ENCODE results near the gene PTPRM.

Gene PTPRM

DNA sequence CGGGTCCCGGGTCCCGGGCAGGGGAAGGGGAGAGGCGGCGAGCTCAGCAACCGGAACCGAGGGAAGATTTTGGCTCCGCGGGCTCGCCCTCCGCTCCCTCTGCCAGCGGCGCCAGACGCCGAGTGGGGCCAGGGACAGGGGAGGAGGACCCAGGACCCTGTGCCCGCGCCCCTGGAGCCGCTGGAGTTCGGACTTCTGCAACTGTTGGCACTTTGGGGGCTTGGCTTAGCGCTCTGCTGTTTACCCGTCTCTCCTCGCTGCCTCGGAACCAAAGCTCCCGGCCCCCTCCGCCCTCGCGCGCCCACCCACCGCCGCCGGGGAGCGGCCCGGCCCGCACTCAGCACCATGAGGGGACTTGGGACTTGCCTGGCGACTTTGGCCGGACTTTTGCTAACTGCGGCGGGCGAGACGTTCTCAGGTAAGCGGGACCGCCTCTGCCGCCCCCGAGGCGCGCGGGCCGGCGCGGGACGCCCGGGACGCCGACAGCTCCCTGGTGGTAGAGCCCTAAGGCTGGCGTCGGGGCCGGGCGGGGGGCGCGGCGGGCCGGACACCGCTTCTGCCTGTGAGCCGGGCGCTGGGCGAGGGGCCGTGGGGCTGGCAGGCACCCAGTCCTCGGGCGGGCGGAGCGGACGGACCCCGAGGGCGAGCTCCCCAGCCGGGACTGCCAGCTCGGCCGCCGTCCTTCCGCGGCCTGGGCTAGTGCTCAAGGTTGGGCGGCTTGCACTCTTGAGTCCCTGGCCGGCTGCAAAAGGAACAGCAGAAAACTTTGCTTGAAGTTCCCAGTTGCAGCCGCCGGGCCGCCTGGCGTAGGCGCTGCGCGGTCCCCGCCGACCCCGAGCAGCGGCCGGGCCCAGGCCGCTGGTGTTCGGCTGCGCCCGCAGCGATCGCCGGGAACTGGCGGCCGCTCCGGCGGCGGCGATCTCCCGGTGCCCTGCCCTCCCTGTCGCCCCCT, 634 bp downstream of the PTPRM start:
- no peak for DNase-seq (ENCODE audit: low read depth in 2 of 3, low spot score in 2 of 3)

DNA sequence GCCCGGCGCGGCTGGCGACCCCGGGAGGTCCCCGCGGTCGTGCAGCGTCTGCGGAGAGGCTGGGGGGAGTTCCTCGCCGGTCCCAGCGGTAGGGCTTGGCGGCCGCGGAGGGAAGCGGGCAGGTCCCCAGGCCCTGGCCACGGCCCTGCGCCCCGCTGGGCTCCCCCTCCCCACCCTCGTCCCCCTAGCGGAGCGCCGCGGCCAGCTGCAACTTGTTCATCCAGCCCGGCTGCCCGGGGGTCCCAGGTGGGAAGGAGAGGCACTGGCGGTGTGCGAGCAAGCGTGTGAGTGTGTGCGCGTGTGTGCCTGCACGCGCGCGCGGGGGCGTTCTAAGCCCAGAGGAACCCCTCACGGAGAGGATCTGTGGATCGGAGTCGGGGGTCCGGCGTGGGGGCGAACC, 1.3 kb downstream of the PTPRM start:
- no peak for DNase-seq (ENCODE audit: low read depth in 2 of 3, low spot score in 2 of 3)

DNA sequence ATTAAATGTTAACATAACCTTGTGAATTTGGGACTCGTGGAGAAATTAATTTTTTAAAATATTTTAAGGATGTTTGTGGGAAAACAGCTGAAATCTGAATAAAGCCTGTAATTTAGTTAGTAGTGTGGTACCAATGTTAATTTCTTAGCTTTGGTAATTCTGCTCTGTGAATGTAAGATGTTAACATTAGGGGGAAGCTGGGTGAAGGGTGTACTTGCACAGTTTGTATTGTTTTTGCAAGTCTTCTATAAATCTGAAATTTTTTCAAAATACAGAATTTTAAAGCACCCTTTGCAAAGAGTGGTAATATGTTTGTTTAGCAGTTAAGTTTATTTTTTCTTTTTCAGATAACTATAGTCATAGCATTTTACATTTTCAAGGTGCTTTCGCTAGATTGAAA, 4.5 kb downstream of the PTPRM start:
- no peak for DNase-seq (ENCODE audit: low read depth in 2 of 3, low spot score in 2 of 3)

DNA sequence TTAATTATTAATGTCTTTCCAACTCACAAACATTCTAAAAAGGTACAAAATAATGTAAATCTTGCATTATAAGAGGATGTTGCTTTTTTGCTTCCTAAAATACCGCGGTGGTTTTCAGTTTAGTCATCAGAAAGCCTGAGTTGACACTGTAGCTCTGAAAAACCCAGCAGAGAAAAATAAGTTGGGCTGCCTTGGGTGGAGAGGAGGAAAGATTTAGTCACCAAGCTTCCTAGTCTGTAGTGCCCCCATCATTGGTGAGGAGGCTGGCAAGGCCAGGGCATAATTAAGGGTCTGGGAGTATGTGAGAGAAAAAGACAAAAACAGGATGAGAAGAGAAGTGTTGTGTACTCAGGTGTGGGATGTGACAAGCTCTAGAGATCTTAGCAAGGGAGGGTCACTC, 5.7 kb downstream of the PTPRM start:
- DNase-seq (ENCODE audit: low read depth in 2 of 3, low spot score in 2 of 3), result no peak

DNA sequence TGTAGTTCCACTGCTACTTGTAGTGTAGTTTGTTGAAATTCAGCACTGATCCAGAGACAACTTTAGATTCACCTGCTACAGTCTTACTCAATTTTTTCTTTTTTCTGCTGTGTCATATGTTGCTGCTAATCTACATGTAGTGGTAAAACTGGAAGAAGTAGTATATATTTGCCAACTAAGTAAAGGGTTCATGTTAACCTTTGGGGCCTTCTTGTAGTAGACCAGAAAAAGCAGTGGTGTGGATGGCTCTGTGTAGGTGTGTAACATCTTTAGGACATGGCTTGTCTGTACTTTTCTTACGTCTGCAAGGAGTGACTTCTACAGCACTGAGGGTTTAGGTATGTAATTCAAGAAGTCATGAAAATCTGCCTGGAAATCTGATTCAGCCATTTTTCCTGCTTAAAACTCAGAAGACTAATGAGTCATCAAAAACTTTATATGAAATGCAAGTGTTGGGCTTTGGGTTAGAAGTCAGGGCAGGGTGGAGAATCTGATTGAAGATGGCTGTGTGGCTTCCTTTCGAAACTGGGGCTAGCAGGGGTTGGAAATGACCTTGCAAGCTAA, 8.4 kb downstream of the PTPRM start:
- no peak for DNase-seq (ENCODE audit: low read depth in 2 of 3, low spot score in 2 of 3)

DNA sequence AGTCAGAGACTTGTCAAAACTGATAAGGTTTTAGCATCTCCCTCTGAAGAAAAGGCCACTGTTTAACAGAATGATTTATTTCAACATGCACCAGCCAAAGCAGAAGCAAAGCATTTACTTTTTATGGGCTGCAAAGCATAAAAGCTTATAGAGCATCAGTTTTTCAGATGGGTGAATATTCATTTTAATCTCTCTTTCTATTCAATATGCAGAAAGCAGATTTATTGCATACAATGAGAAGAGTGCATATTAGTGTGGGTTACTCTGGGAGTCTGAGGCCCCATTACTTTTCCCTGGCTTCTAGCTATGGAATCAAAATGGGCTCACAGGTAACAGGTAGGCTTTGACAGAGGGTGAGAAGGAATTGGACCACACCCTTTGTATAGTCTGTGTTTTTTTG, 9.0 kb downstream of the PTPRM start:
- DNase-seq (ENCODE audit: low read depth in 2 of 3, low spot score in 2 of 3), result no peak

- no peak for DNase-seq (ENCODE audit: low read depth in 2 of 3, low spot score in 2 of 3)
These were observed 9.6 kb downstream of the PTPRM start for GRCh38 chr18:7576685-7577084.

- DNase-seq (ENCODE audit: low read depth in 2 of 3, low spot score in 2 of 3), result no peak
These were observed 10.6 kb downstream of the PTPRM start for GRCh38 chr18:7577706-7578105.

GRCh38 chr18:7579176-7579917, 12.2 kb downstream of the PTPRM start:
- DNase-seq (ENCODE audit: low read depth in 2 of 3, low spot score in 2 of 3), result no peak

- no peak for DNase-seq (ENCODE audit: low read depth in 2 of 3, low spot score in 2 of 3)
These were observed 12.9 kb downstream of the PTPRM start for GRCh38 chr18:7579918-7580542.

DNA sequence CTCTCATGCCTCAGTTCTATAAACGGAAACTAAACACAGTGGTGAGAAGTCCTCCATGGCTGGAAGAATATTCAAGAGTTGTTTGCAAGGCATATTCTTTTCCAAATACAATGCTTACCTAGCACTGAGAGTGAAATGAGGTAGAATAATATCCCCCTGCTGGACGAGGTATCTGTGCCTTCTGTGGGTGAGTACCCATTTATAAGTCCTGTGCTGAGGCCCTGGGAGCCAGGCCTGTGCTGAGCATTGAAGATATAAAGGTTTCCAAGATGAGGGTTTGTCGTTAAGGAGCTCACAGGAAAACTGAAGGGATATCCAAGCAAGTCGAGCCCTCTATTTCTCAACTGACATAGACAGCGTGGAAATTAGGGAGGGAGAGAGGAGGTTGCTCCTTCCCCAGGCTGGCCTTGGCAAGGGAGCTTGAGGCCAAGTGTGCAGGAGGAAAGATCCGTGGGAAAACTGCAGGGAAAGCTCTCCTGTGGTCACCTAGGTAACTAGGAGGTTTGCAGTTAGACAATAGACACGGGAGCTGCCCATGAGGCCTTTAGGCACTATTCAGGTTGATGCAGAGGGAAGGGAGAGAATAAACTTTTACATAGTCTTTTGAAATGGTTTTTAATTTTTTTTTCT, 17.6 kb downstream of the PTPRM start:
- DNase-seq (ENCODE audit: low read depth in 2 of 3, low spot score in 2 of 3), result no peak

DNA sequence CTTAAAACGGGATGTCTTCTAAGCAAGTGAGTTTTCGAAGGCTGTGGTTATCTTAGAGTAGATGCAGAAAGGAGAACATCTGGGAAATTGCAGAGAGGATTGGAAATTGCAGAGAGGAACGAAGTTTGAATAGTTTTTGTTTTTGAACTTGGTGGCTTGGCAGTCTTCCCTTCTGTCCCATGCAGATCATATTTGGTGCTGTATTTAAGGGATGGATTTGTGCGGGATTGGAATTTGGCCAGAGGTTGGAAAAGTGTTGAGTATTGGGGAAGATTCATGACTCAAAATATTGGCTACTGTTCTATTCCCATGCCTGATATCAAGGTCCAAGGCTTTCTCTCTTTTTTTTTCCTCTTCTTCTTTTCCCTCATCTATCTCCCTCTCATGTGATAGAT, 18.2 kb downstream of the PTPRM start:
- no peak for DNase-seq (ENCODE audit: low read depth in 2 of 3, low spot score in 2 of 3)

- DNase-seq (ENCODE audit: low read depth in 2 of 3, low spot score in 2 of 3), result no peak
These were observed 19.3 kb downstream of the PTPRM start for GRCh38 chr18:7586379-7586778.

GRCh38 chr18:7590826-7591560, 23.9 kb downstream of the PTPRM start:
- DNase-seq (ENCODE audit: low read depth in 2 of 3, low spot score in 2 of 3), result no peak

GRCh38 chr18:7592305-7593071, 25.4 kb downstream of the PTPRM start:
- DNase-seq (ENCODE audit: low read depth in 2 of 3, low spot score in 2 of 3), result no peak

GRCh38 chr18:7593218-7593819, 26.2 kb downstream of the PTPRM start:
- no peak for DNase-seq (ENCODE audit: low read depth in 2 of 3, low spot score in 2 of 3)

DNA sequence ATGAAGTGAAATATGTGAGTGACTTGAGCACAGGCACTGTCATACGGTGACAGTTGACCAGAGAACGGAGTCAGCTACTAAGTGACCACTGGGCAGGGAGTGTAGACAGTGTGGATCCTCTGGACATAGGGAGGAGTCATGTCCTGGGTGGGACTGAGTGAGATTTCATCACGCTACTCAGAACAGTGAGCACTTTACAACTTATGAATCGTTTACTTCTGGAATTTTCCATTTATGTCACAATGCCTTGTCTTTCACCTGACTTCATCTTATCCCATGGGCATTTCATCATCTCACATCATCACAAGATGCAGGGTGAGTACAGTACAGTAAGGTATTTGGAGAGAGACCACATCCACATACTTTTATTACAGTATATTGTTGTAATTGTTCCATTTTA, 29.0 kb downstream of the PTPRM start:
- no peak for DNase-seq (ENCODE audit: low read depth in 2 of 3, low spot score in 2 of 3)

DNA sequence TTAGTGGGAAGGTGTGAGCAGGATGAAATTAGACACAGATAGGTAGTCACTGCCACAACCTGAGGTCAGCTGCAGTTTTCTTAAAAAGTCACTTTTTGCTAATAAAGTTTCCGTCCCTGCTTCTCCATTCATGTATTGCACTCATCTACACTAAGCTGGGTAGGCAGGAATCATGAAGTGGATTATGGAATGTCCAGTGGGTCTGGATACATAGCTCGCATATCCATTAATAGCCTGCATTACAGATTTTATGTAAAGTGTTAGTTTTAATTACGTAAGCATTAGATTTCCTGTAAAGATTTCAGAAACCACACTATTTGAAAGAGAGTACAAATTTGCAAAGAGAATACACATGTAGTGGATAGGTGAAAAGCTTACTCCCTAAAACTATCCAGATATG, 30.4 kb downstream of the PTPRM start:
- DNase-seq (ENCODE audit: low read depth in 2 of 3, low spot score in 2 of 3), result no peak

Data from activated CD8-positive, alpha-beta memory T cell treated with anti-CD3 and anti-CD28 coated beads for 48 hours (primary cell).